Measurements from ENCODE around the gene CPED1.

DNA sequence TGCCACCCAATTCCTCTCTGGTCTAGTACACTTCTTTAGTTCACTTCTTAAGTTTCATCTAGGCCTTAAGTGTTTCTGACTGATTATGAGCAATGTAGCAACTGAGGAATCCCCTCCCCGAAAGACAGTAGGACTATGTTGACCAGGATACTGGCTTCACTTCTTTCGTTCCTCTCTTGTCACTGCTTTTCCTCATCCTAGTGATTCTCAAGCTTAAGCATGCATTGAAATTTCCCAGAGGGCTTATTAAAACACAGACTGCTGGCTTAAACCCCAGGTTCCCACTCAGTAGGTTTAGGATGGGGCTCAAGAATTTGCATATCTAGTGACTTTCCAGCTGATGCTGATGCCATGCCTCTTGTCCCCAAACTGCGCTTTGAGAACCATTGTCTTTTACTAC lies 175.7 kb downstream of the CPED1 start:
- TF ChIP-seq CTCF (IDR thresholded peaks at IDR 0.05) (no peak), POLR2AphosphoS5 (IDR thresholded peaks at IDR 0.05; ENCODE audit: low read depth, low read length) (no peak), SIN3A (IDR thresholded peaks at IDR 0.05; ENCODE audit: borderline replicate concordance, insufficient read depth, low read depth, low read length) (no peak)
- TF ChIP-seq, protein P1, sequence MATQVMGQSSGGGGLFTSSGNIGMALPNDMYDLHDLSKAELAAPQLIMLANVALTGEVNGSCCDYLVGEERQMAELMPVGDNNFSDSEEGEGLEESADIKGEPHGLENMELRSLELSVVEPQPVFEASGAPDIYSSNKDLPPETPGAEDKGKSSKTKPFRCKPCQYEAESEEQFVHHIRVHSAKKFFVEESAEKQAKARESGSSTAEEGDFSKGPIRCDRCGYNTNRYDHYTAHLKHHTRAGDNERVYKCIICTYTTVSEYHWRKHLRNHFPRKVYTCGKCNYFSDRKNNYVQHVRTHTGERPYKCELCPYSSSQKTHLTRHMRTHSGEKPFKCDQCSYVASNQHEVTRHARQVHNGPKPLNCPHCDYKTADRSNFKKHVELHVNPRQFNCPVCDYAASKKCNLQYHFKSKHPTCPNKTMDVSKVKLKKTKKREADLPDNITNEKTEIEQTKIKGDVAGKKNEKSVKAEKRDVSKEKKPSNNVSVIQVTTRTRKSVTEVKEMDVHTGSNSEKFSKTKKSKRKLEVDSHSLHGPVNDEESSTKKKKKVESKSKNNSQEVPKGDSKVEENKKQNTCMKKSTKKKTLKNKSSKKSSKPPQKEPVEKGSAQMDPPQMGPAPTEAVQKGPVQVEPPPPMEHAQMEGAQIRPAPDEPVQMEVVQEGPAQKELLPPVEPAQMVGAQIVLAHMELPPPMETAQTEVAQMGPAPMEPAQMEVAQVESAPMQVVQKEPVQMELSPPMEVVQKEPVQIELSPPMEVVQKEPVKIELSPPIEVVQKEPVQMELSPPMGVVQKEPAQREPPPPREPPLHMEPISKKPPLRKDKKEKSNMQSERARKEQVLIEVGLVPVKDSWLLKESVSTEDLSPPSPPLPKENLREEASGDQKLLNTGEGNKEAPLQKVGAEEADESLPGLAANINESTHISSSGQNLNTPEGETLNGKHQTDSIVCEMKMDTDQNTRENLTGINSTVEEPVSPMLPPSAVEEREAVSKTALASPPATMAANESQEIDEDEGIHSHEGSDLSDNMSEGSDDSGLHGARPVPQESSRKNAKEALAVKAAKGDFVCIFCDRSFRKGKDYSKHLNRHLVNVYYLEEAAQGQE (IDR thresholded peaks at IDR 0.05; ENCODE audit: insufficient read depth in 1 of 2, low read depth in 2 of 2, low read length in 1 of 2): no peak
